Loucy (cell line): Measurements from ENCODE around the gene PHF14.
A peak's percentile ranks its signal among the peaks of the same experiment; 100 is the strongest.
"Not testable (repeated sequence)": the region's sequence is repeated elsewhere in the genome, so short reads cannot be mapped to it uniquely, and the experiment has no call there.

Experiments used
- H2AFZ ChIP-seq: fragments of 200-600 bp; sonication (generic); 2 replicates; pipeline ENCODE4 v1.6.0; 2016; ENCODE audit warnings: antibody characterized with exemption, mild to moderate bottlenecking, low read length, moderate library complexity
- H3F3A ChIP-seq: fragments of 200-600 bp; 2 replicates; pipeline ENCODE4 v1.6.0; 2016; ENCODE audit warnings: antibody characterized with exemption, low read depth, mild to moderate bottlenecking
- H3K27me3 ChIP-seq: fragments of 200-600 bp; sonication (generic); 2 replicates; pipeline ENCODE4 v1.6.1; 2014; ENCODE audit warnings: low read length, mild to moderate bottlenecking; ENCODE audit not compliant: insufficient read depth, poor library complexity, severe bottlenecking
- H3K36me3 ChIP-seq: fragments of 200-600 bp; sonication (generic); 2 replicates; pipeline ENCODE4 v1.6.1; 2016; ENCODE audit warnings: low read length; ENCODE audit not compliant: insufficient read depth
- H3K4me1 ChIP-seq: fragments of 200-600 bp; sonication (generic); 2 replicates; pipeline ENCODE4 v1.5.1; 2014; ENCODE audit warnings: low read length, mild to moderate bottlenecking; ENCODE audit not compliant: insufficient read depth, poor library complexity, severe bottlenecking
- H3K4me2 ChIP-seq: fragments of 200-600 bp; sonication (generic); 2 replicates; pipeline ENCODE4 v1.6.0; 2014; ENCODE audit warnings: antibody characterized with exemption, low read length, low read depth, mild to moderate bottlenecking; ENCODE audit not compliant: poor library complexity, severe bottlenecking
- H3K4me3 ChIP-seq: fragments of 200-600 bp; sonication (generic); 2 replicates; pipeline ENCODE4 v1.5.1; 2014; ENCODE audit warnings: low read length, mild to moderate bottlenecking, mixed read lengths; ENCODE audit not compliant: poor library complexity, severe bottlenecking
- H3K79me2 ChIP-seq: fragments of 200-600 bp; sonication (generic); 2 replicates; pipeline ENCODE4 v1.6.1; 2014; ENCODE audit warnings: low read length; ENCODE audit not compliant: insufficient read depth
- H3K9ac ChIP-seq: fragments of 200-600 bp; sonication (generic); 2 replicates; pipeline ENCODE4 v1.6.0; 2014; ENCODE audit warnings: mild to moderate bottlenecking, low read depth, low read length, moderate library complexity; ENCODE audit not compliant: poor library complexity, severe bottlenecking
- H3K9me2 ChIP-seq: fragments of 200-600 bp; sonication (generic); replicated peaks from 2 replicates; pipeline ENCODE4 v1.6.1; 2016; ENCODE audit warnings: low read depth, low read length, mixed read lengths
- H3K9me3 ChIP-seq: fragments of 200-600 bp; sonication (generic); 2 replicates; pipeline ENCODE4 v1.6.1; 2014; ENCODE audit warnings: mild to moderate bottlenecking, antibody characterized with exemption, low read length, low read depth; ENCODE audit not compliant: insufficient read depth
- H4K20me1 ChIP-seq: fragments of 200-600 bp; sonication (generic); 2 replicates; pipeline ENCODE4 v1.6.0; 2014; ENCODE audit warnings: antibody characterized with exemption, low read length, mild to moderate bottlenecking; ENCODE audit not compliant: insufficient read depth, poor library complexity, severe bottlenecking
- EZH2phosphoT487 ChIP-seq: fragments of 200-600 bp; IDR thresholded peaks from 2 replicates; pipeline ENCODE4 v1.6.1; 2018; ENCODE audit warnings: antibody characterized with exemption, mild to moderate bottlenecking, moderate library complexity, borderline replicate concordance
- TF ChIP-seq, protein P1 (sequence below): fragments of 200-600 bp; sonication (generic); conservative IDR thresholded peaks from 2 replicates; pipeline ENCODE4 v1.5.1; 2014; ENCODE audit warnings: mild to moderate bottlenecking, antibody characterized with exemption, low read length

PHF14 gene, protein sequence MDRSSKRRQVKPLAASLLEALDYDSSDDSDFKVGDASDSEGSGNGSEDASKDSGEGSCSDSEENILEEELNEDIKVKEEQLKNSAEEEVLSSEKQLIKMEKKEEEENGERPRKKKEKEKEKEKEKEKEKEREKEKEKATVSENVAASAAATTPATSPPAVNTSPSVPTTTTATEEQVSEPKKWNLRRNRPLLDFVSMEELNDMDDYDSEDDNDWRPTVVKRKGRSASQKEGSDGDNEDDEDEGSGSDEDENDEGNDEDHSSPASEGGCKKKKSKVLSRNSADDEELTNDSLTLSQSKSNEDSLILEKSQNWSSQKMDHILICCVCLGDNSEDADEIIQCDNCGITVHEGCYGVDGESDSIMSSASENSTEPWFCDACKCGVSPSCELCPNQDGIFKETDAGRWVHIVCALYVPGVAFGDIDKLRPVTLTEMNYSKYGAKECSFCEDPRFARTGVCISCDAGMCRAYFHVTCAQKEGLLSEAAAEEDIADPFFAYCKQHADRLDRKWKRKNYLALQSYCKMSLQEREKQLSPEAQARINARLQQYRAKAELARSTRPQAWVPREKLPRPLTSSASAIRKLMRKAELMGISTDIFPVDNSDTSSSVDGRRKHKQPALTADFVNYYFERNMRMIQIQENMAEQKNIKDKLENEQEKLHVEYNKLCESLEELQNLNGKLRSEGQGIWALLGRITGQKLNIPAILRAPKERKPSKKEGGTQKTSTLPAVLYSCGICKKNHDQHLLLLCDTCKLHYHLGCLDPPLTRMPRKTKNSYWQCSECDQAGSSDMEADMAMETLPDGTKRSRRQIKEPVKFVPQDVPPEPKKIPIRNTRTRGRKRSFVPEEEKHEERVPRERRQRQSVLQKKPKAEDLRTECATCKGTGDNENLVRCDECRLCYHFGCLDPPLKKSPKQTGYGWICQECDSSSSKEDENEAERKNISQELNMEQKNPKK

GRCh38 chr7:10973061-10973941, at the start of gene PHF14:
TSS of gene PHF14 (plus strand) at chr7:10973872. CDS start at chr7:10974324, 452 bp downstream.
- Histone ChIP-seq H3K79me2 (peaks cover 46% of the 10 kb centered on the region), H4K20me1 (peaks cover 42% of the 10 kb centered on the region), H3K36me3 (no peaks in the 10 kb centered on the region), H3K4me2 (peak within 1 kb of the TSS; percentile 77), H3K9me3 (no peaks in the 10 kb centered on the region), H3K9me2 (no peaks in the 10 kb centered on the region), H3K27me3 (peaks cover 5% of the 10 kb centered on the region), H3K4me3 (peak within 1 kb of the TSS; percentile 93), H3F3A (no peaks in the 10 kb centered on the region; the same call in 1 of the 2 replicates), H3K9ac (peak within 1 kb of the TSS; percentile 97), H3K4me1 (peaks cover 32% of the 10 kb centered on the region), H2AFZ (peak within 1 kb of the TSS; percentile 98)
- TF ChIP-seq, protein P1, sequence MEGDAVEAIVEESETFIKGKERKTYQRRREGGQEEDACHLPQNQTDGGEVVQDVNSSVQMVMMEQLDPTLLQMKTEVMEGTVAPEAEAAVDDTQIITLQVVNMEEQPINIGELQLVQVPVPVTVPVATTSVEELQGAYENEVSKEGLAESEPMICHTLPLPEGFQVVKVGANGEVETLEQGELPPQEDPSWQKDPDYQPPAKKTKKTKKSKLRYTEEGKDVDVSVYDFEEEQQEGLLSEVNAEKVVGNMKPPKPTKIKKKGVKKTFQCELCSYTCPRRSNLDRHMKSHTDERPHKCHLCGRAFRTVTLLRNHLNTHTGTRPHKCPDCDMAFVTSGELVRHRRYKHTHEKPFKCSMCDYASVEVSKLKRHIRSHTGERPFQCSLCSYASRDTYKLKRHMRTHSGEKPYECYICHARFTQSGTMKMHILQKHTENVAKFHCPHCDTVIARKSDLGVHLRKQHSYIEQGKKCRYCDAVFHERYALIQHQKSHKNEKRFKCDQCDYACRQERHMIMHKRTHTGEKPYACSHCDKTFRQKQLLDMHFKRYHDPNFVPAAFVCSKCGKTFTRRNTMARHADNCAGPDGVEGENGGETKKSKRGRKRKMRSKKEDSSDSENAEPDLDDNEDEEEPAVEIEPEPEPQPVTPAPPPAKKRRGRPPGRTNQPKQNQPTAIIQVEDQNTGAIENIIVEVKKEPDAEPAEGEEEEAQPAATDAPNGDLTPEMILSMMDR, result no peak
- no peak for TF ChIP-seq EZH2phosphoT487

- no peaks in the 10 kb centered on the region for H3K79me2 ChIP-seq
- no peak overlapping the region for H3K4me2 ChIP-seq
- H3K9me2 ChIP-seq, result no peaks in the 10 kb centered on the region
- H3F3A ChIP-seq, result no peaks in the 10 kb centered on the region
- TF ChIP-seq EZH2phosphoT487, result no peak
- TF ChIP-seq, protein P1, result no peak
- H2AFZ ChIP-seq, result no peak overlapping the region
- no peaks in the 10 kb centered on the region for H4K20me1 ChIP-seq
- no peaks in the 10 kb centered on the region for H3K36me3 ChIP-seq
- no peaks in the 10 kb centered on the region for H3K9me3 ChIP-seq
- peaks cover 1% of the 10 kb centered on the region for H3K4me1 ChIP-seq
- no peak overlapping the region for H3K9ac ChIP-seq
- H3K27me3 ChIP-seq, result no peaks in the 10 kb centered on the region
- no peak overlapping the region for H3K4me3 ChIP-seq
Measured at GRCh38 chr7:10924370-10924769, 49.3 kb upstream of the PHF14 start.

GRCh38 chr7:10928203-10928602, 45.5 kb upstream of the PHF14 start:
- H3K9me2 ChIP-seq, H3K4me2 ChIP-seq, H3K79me2 ChIP-seq, H3K9me3 ChIP-seq, H3K4me3 ChIP-seq, H3F3A ChIP-seq, H3K4me1 ChIP-seq, H2AFZ ChIP-seq, H3K9ac ChIP-seq, H3K27me3 ChIP-seq, H4K20me1 ChIP-seq: not testable (repeated sequence)
- peaks cover 15% of the 10 kb centered on the region for H3K36me3 ChIP-seq
